Measurements from ENCODE around the gene EIF5.

DNA sequence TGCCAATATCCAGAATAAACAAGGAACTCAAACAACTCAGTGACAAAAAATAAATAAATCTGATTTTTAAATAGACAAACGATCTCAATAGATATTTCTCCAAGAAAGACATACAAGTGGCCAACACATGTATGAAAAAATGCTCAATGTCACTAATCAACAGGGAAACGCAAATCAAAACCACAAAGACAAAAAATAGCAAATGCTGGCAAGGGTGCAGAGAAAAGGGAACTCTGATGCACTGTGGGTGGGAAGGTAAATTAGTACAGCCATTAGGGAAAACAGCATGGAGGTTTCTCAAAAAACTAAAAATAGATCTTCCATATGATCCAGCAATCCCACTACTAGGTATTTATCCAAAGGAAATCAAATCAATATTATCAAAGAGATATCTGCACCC, 3.5 kb upstream of the EIF5 start:
- TF ChIP-seq, protein P1, sequence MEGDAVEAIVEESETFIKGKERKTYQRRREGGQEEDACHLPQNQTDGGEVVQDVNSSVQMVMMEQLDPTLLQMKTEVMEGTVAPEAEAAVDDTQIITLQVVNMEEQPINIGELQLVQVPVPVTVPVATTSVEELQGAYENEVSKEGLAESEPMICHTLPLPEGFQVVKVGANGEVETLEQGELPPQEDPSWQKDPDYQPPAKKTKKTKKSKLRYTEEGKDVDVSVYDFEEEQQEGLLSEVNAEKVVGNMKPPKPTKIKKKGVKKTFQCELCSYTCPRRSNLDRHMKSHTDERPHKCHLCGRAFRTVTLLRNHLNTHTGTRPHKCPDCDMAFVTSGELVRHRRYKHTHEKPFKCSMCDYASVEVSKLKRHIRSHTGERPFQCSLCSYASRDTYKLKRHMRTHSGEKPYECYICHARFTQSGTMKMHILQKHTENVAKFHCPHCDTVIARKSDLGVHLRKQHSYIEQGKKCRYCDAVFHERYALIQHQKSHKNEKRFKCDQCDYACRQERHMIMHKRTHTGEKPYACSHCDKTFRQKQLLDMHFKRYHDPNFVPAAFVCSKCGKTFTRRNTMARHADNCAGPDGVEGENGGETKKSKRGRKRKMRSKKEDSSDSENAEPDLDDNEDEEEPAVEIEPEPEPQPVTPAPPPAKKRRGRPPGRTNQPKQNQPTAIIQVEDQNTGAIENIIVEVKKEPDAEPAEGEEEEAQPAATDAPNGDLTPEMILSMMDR (optimal IDR thresholded peaks at IDR 0.05 in 1 of 3, IDR thresholded peaks at IDR 0.05 in 1 of 3, conservative IDR thresholded peaks at IDR 0.05 in 1 of 3; ENCODE audit: extremely low read depth in 1 of 3, insufficient read depth in 2 of 3, low read length in 3 of 3): no peak
- TF ChIP-seq EZH2 (IDR thresholded peaks at IDR 0.05; ENCODE audit: low read length): no peak

All from keratinocyte (primary cell).